HG03060 (cell line): ENCODE results near the gene ZNF471.

Experiments used
- ATAC-seq: cut with Tn5 transposase; IDR thresholded peaks from one replicate; pipeline ENCODE4 v1.9.1; 2021; ENCODE audit warnings: low read depth, moderate number of reproducible peaks; ENCODE audit not compliant: unreplicated experiment

The ZNF471 gene

DNA sequence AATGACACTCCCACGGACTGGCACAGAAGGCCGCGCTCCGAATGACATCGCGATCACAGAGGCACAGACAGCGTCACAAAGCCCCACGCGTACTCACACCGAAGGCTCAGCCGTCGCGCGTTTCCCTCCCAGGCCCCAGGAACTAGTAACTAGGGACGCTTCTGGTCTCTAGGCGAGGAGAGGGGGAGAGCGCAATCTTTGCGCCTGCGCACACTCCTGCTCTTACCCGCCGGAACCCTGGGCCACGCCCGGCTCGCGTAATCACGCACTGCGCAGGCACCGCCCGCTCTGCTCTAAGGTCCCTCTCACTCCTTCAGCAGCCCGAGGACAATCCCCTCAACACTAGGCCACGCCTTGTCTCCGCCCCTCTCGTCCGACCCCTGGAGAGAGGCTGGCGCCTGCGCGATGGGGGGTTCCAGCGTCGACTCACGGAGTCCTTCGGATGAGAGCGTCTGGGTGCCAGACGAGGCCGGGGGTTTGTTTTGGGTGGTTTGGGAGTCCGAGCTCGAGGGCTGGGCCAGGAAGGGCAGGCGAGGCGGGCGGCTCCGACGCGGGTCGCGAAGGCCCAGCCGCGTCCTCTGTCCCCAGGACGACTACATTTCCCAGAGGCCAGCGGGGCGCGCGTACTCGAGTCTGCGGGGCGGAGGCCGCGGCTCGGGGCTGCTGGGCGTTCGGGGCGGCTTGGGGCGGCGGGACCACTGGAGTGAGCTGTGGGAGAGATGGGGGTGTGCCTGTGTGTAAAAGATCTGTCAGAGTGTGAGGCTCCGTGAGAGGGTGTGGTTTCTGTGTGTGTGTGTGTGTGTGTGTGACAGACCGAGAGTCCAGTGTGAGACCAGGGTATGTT is at the start of gene ZNF471:
Gene ZNF471, plus strand, starts transcription at position 410 of the 844 bp plus-strand sequence. CDS start 3,717 bp downstream, outside the sequence.
- ATAC-seq = no peak

DNA sequence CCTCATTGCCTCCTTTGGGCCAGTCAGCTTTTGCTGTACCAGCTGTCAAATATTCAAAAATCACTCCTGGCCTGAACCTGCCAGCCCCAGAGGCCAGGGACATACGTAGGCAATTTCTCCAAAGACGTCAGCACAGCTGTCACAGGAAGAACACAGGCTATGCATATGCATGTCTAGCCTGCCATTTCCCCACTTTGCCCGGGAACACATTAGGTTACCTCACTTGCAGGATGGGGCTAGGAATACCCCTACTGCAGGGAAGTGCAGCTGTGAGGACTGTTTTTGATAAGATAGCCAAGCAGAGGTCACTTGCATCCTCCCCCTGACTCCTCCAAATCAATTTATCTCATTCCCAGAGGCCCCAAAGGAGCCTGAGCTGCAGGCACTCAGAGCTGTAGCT is 33.3 kb upstream of the ZNF471 start:
- ATAC-seq = no peak

DNA sequence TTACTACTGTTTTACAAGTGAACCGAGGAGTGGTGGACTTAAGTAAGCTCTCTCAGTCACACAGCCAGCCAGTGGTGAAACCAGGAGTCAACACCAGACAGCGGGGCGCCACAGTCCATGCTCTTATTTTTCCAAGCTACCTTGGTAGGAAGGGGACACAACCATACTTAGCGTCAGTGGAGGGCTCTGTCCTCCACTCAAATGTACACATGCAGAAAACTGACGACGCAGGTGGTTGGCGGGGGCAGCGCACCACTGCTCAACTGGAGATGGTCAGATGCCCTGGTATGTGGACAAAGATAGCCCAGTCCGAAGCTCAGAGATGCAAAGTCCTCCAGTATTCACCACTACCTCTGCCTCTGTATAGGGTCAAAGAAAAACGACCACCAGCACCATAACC is 31.6 kb upstream of the ZNF471 start:
- ATAC-seq = no peak

DNA sequence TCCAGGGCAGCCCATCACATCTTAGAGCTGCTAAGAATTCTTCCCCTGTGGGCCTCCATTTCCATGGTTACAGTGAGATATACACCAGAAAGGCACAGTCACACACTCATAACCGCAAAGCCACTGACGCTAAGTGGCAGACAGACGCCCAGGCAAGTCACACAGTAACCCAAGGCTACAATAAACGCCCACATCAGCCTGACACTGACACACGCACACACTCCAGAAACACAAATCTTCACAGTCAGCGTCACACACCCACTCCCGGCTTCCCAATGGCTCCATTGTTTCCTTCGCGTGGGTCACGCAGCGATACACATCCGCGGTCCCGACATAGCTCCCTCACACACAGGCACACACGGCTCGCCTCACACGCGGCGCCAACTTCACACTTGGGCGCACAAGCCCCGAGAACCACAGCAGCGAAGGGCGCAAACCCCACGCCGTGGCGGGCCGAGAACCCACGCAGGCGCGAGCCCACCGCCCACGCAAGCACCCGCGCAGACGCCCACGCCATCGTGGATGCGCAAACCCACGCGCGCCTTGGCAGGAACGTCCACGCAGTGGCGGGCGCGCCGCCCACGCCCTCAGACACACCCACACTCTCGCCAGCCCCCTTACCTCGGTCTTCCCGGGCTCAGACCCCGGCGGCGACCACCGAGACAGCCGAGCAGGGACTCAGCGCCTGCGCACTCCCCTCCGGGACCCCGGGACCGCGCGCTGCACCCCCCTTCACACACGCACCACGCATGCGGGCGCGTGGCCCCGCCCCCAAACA is 30.8 kb upstream of the ZNF471 start, which contains the start of gene ZNF667:
Gene ZNF667, minus strand, starts transcription at position 695 of the 778 bp plus-strand sequence. CDS start 14,975 bp downstream, outside the sequence.
- no peak for ATAC-seq

DNA sequence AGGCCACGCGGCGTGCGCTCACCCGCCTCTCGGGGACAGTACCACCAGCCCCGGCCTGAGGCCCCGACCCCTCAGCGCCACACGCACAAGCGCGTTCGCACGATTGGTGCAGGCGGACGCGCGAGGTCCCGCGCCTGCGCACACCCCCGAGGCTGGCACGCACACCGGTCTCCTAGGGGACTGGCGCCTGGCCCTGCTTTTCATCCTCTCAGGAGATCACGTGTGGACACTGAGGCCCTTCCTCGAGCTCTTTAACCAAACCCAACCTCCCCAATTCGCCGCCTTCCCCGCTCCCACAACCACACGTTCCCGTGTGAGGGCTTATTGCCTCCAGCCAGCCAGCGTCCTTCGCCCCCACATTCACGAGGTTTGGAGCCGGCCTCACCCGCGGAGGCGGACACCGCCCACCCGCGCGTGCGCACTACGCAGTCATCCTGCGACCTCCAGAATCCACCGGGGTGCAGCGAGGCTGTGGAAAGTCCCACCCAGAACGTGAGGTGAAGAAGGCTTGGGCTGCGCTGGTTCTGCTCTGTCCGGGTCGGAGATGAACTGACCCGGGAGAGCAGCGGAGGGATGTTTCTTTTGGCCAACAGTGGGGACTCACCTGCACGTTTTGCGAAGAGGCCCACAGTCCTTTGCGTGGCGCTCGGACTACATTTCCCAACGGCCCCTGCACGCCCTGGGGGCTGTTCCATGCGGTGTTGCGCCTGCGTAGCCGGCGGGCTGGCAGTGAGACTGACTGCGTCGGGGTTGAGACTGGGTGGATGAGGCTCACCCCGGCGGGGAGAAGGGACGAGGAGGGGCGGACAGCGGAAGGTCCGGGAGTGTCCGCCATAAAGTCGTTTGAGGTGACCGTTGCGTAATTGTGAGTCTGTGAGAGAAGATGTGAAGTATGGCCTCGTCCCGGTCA is 30.0 kb upstream of the ZNF471 start:
- ATAC-seq = no peak

DNA sequence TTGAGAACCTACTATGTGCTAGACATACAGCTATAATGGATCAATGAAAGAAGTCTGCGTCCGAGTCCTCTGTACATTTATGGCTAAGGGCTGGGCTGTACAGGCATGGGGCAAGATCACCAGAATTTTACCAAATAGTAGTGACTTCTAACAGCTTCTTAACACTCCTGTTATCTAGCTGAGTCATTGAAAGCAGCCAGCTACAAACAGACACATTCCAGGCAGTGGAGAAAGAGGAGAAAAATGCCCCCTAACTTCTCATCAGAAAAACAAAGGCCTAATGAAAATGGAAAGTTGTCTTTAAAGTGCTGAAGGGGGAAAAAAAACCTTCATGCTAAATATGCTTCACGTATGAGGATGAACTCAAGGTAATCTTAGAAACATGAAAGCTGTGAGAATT is 16.3 kb upstream of the ZNF471 start:
- no peak for ATAC-seq

DNA sequence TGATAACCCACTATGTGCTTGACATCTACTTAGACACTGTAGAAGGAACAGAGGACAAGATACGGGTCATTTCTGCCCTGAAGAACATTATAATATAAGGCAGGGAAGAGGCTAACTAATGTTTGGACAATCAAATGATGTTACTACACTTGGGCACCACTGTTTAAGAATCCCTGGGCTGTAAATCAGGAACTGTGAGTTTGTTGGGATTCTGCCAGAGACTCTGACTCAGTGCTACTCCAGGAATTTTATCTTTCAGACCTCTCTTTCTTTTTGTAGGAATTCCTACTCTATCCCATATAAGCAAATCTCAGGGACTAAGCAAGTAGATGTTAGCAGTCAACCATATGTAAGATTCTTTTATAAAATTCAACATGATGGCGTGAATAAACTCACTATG is 3.1 kb upstream of the ZNF471 start:
- ATAC-seq = no peak

DNA sequence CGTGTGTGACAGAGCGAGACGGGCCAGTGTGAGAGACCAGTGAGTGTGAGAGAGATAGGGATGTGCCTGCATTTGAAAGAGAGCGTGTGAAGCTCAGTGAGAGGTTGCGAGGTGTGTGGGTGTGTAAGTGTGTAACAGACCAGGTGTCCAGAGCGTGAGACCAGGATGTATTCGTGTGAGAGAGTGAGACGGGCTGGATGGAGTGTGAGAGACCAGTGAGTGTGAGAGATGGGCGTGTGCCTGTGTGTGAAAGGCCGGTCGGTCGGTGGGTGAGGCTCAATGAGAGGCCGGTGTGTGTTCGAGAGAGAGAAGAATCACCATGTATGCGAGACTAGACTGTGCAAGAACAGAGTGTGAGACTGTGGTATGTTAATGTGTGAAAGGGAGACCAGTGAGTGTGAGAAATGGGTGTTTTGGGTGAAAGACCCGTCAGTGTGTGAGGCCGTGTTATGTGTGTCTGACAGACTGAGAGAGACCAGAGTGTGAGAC is 679 bp downstream of the ZNF471 start:
- ATAC-seq = no peak

DNA sequence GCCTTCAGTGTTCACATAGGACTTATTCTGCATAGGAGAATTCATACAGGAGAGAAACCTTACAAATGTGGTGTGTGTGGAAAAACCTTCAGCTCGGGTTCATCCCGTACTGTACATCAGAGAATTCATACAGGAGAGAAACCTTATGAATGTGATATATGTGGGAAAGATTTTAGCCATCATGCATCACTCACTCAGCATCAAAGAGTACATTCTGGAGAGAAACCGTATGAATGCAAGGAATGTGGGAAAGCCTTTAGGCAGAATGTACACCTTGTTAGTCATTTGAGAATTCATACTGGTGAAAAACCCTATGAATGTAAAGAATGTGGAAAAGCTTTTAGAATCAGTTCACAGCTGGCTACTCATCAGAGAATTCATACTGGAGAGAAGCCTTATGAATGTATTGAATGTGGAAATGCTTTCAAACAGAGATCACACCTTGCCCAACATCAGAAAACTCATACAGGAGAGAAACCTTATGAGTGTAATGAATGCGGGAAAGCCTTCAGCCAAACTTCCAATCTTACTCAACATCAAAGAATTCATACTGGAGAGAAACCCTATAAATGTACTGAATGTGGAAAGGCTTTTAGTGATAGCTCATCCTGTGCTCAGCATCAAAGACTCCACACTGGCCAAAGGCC is 17.7 kb downstream of the ZNF471 start:
- no peak for ATAC-seq

DNA sequence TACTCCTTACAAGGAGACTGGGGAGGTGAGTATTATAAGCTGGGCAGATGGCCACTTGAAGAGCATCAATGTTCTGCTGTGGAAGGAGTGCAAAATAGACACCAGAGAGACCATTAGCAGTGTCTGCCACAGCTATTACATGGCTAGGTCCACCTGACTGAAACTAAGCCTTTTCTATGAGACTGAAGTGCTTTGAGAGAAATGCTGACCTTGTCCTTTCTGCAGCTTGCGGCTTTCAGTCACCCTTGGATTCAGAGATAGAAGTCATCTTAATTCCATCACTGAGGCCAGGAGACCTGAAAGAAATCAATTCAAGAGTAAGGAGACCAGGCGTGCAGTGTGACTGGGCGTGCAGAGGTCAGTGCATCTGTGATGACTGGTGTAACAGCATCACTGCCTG is 29.8 kb downstream of the ZNF471 start:
- no peak for ATAC-seq

DNA sequence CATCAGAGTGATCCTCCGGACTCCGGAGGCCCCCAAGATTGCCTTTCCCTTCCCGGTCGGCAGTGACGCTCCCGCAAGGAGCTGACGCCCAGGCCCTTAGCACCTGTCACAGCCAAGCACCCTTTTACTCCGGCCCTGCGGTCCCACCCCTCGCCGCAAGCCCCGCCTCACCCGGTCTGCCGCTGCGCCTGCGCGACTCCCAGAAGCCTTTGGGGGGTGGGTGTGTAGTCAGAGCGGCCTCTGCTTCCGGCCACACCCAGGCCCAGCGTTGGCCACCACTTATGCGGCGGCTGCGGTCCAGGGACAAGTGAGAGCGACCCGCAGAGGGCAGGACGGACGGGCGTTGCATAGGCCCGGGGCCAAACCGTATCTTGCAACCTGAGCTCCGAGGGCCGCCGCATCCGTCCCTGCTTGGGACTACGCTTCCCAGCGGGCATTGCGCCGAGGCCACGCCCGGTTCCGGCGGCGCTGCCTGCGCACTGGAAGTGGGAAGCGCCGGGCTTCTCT is 30.7 kb downstream of the ZNF471 start:
- ATAC-seq = peak; percentile 70

DNA sequence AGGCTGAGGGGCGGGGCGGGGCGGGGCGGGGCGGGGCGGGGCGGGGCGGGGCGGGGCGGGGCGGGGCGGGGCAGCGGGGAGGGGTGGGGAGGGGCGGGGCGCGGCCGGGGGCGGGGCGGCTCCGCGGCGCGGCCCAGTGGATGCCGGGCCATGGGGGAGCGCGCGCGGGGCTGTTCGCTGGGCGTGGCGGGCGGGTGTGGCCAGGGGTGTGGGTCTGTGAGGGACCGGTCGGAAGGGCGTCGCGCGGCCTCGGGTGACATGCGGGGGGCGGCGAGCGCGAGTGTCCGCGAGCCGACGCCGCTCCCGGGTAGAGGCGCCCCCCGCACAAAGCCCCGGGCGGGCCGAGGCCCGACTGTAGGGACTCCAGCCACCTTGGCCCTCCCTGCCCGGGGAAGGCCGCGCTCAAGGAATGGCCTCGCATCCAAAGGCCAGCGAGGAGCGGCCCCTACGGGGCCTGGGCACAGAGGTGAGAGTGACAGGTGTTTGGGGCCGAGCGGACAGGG is 31.2 kb downstream of the ZNF471 start, which contains the start of gene ZFP28:
Gene ZFP28, plus strand, starts transcription at position 188 of the 503 bp plus-strand sequence. Its CDS starts 71 bp downstream, at position 259.
- no peak for ATAC-seq

DNA sequence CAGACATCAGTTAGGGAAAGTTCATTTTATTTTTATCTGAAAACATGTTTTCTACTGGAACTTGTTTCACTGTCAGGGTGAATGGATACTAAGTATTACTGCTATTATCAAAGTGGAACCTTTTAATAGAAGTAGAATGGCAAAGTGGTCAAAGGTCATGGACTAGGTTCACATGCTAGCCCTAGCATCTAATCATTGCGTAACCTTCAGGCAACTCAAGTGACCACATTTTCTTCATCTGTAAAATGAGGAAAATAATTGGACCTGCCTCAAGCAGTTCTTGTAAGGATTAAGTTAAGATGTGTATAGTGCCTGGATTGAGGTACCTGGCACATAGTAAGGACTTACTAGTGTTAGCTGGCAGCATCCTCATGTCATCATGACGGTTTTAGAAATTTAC is 36.1 kb downstream of the ZNF471 start:
- ATAC-seq = no peak

DNA sequence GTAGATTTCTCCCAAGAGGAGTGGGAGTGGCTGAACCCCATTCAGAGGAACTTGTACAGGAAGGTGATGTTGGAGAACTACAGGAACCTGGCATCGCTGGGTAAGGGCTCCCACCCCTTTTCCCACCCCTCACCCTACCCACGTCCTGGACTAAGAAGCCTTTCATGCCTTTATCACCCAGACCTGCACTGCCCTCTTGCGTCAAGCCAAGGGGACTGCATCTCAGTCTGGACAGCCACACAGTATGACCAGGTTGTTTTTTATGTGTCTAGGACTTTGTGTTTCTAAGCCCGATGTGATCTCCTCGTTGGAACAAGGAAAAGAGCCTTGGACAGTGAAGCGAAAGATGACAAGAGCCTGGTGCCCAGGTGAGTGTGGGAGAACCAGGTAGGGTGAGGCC is 39.9 kb downstream of the ZNF471 start:
- no peak for ATAC-seq

DNA sequence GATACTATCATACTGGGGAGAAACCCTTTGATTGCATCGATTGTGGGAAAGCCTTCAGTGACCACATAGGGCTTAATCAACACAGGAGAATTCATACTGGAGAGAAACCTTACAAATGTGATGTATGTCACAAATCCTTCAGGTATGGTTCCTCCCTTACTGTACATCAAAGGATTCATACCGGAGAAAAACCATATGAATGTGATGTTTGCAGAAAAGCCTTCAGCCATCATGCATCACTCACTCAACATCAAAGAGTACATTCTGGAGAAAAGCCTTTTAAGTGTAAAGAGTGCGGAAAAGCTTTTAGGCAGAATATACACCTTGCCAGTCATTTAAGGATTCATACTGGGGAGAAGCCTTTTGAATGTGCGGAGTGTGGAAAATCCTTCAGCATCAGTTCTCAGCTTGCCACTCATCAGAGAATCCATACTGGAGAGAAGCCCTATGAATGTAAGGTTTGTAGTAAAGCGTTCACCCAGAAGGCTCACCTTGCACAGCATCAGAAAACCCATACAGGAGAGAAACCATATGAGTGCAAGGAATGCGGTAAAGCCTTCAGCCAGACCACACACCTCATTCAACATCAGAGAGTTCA is 46.7 kb downstream of the ZNF471 start:
- ATAC-seq = no peak

DNA sequence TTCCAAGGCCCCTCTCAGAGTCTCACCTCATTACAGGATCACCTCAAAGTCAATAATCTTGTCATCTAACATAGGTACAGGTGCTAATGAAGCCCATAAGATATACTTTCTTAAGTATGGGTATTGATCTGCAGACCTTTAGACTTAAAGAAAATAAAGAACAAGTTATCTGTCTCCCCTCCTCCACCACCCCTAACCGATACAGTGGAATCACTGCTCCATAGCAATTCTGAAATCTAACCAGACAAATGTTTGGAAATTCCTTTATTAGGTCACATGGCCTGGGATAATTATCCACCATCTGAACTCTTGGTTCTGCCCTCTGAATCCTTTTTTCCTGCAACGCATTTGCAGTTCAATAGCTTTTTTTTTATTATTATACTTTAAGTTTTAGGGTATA is 55.1 kb downstream of the ZNF471 start:
- ATAC-seq = no peak

DNA sequence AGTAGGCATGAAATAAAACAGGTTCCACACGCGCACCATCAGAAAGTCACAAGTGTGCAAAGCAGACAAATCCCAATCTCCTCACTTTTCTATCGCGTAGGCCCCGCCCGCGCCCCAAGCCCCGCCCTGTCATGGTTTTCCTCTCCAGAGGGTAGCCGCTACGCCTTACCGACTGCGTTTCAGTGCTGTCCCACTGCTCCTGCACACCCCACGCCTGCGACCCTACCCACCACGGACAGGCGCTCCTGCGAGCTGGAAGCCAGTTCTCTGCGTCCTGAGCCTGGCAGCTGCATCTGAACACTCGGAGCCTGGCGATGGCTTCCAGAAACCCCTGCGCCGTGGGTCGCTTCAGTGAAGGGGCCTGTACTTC is 59.2 kb downstream of the ZNF471 start:
- ATAC-seq = no peak

DNA sequence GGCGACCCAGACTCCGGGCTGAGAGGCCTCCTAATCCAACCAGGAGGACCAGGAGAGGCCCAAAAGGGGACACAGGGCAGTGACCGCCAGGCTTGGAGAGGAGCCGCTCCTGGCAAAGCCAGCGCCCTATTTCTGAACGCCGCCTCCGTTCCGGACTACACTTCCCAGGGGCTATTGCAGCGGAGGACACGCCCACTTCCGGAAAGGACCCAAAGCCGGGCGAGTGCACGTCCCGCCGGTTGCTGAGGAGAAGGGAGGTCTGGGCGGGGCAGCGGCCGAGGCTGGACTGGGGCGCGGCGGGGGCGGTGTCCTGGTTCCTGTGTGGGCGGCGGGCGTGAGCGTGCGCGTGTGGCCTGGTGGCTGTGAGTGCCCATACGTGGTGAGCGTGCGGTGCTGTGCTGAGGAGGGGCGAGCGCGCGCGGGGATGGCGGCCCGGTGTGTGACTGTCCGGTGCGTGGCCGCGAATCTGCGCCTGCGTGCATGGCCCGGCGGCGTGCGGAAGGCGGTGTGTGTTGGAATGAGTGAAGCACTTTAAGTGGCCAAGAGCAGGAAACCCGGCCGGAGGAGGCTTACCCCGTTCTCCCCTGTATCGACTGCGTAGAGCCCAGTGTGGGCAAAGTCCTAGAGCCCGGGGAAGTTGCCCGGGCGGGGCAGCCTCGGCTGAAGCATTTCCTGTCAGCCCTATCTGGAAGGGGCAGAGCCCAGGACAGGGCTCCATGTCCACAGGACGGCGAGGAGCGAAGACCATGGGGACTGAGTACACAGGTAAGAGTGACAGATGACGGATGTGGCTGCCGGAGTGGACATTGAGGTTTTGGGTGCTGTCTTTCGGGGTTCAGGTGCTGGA is 59.8 kb downstream of the ZNF471 start, which contains the start of gene ZNF470:
Gene ZNF470, plus strand, starts transcription at position 195 of the 847 bp plus-strand sequence. CDS start 2,844 bp downstream, outside the sequence.
- peak; percentile 89 for ATAC-seq
